ENCODE results near the gene TMEM167B. TPM values are rescaled to one million over a fixed set of nuclear protein-coding genes. Genes with fewer than 3 reads are reported as not detected.

TMEM167B gene
- total RNA-seq, 1 donor from 2014 or later, result 27.1 TPM

DNA sequence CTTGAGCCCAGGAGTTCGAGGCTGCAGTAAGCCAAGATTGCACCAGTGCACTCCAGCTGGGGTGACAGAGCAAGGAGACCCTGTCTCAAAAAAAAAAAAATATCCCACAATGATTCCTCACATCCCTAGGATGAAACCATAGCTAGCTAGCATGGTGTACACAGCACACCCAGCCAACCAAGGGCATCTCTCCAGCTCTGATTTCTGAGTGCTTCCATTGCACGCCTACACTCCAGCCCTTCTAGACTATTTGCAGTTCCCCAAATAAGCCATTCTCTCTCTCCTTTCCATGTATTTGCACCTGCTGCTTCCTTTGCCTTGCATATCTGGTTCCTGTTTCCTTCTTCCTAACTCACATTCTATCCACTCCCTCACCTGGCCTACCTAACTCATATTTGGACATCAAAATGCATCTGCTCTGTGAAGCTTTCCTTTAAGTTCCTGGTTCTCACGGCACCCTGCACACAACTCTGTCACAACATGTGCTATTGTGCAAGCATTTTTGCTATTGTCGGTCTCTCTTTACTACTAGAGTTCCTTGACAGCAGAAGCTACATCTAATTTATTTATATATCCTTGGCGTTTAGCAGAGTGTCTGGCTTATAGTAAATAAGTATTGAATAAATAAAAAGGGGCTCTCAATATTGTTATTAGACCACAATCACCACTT, 21.0 kb downstream of the TMEM167B start:
- Mint-ChIP-seq H3K27ac (no peak overlapping the region), H3K9me3 (ENCODE audit: low read depth) (no peaks in the 10 kb centered on the region), H3K4me3 (ENCODE audit: low read depth) (no peak overlapping the region), H3K27me3 (peaks cover 60% of the 10 kb centered on the region), H3K4me1 (ENCODE audit: low read depth) (peaks cover 20% of the 10 kb centered on the region), H3K36me3 (ENCODE audit: insufficient read depth) (no peaks in the 10 kb centered on the region)
- TF ChIP-seq CTCF (IDR thresholded peaks at IDR 0.05; ENCODE audit: unreplicated experiment), result no peak
- DNase-seq (ENCODE audit: low spot score, unreplicated experiment), result no peak

- Mint-ChIP-seq H3K27ac (no peak overlapping the region), H3K9me3 (ENCODE audit: low read depth) (no peaks in the 10 kb centered on the region), H3K27me3 (peaks cover 58% of the 10 kb centered on the region), H3K4me3 (ENCODE audit: low read depth) (no peak overlapping the region), H3K36me3 (ENCODE audit: insufficient read depth) (no peaks in the 10 kb centered on the region), H3K4me1 (ENCODE audit: low read depth) (peaks cover 20% of the 10 kb centered on the region)
- DNase-seq (ENCODE audit: low spot score, unreplicated experiment), result no peak
- no peak for TF ChIP-seq CTCF (IDR thresholded peaks at IDR 0.05; ENCODE audit: unreplicated experiment)
These were observed 21.6 kb downstream of the TMEM167B start for GRCh38 chr1:109112056-109112651.

DNA sequence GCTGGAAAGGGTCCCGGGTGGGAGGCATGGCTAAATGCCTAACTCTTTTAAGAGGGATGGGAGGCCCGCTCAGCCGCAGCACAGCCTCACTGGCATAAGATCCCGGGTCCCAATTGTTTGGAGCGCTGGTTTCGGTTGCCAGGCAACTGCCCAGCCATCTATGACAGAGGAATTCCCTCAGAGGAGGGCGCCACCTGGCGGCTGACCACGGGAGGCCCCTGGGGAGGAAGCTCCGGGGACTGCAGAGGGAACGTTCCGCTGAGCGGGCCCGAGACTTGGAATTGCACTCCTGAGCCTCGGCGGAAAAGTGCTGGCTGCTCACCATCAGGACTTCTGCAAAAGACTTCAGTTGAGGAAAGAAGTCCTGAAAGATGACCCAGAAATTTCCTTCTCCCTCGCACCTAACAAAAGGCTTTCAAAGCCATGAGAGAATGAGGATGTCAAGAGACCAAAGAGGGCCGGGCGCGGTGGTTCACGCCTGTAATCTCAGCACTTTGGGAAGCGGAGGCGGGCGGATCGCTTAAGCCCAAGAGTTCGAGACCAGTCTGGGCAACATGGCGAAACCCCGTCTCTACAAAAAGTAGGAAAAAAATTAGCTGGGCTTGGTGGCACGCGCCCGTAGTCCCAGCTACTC, 22.2 kb downstream of the TMEM167B start:
- peak; percentile 97 for DNase-seq (ENCODE audit: low spot score, unreplicated experiment)
- Mint-ChIP-seq H3K36me3 (ENCODE audit: insufficient read depth) (no peaks in the 10 kb centered on the region), H3K27ac (peak overlapping the region; percentile 35), H3K9me3 (ENCODE audit: low read depth) (no peaks in the 10 kb centered on the region), H3K4me1 (ENCODE audit: low read depth) (peaks cover 20% of the 10 kb centered on the region), H3K27me3 (peaks cover 56% of the 10 kb centered on the region), H3K4me3 (ENCODE audit: low read depth) (peak overlapping the region; percentile 61)
- TF ChIP-seq CTCF (IDR thresholded peaks at IDR 0.05; ENCODE audit: unreplicated experiment), result no peak

- Mint-ChIP-seq H3K36me3 (ENCODE audit: insufficient read depth) (no peaks in the 10 kb centered on the region), H3K4me3 (ENCODE audit: low read depth) (peak within 1 kb of the TSS; percentile 69), H3K27ac (peak within 1 kb of the TSS; percentile 35), H3K9me3 (ENCODE audit: low read depth) (no peaks in the 10 kb centered on the region), H3K4me1 (ENCODE audit: low read depth) (peaks cover 20% of the 10 kb centered on the region), H3K27me3 (peaks cover 56% of the 10 kb centered on the region)
- no peak for DNase-seq (ENCODE audit: low spot score, unreplicated experiment)
- no peak for TF ChIP-seq CTCF (IDR thresholded peaks at IDR 0.05; ENCODE audit: unreplicated experiment)
These were observed 23.2 kb downstream of the TMEM167B start, which contains the start of gene ELAPOR1 for GRCh38 chr1:109113590-109114341. ELAPOR1 (plus strand) TSS chr1:109114115; CDS start chr1:109114184, 69 bp downstream.

DNA sequence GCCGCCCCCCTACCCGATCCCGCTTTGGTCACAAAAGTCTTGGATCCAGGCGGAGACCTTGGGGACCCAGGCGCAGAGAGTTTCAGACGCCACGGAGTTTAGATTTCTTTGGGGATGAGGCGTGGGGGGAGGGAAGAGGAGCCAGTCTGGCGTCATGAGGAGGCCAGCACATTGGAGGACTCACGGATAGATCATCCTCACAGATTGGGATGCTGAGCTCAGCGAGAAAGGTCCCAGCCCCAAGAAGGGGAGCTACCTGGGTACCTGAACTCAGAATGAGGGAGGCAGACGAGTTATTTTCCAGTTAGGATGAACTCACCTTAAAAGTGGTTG, 23.7 kb downstream of the TMEM167B start:
- no peak for DNase-seq (ENCODE audit: low spot score, unreplicated experiment)
- no peaks in the 10 kb centered on the region for H3K36me3 Mint-ChIP-seq (ENCODE audit: insufficient read depth)
- TF ChIP-seq CTCF (IDR thresholded peaks at IDR 0.05; ENCODE audit: unreplicated experiment), result no peak
- no peaks in the 10 kb centered on the region for H3K9me3 Mint-ChIP-seq (ENCODE audit: low read depth)
- H3K4me3 Mint-ChIP-seq (ENCODE audit: low read depth), result peak overlapping the region; percentile 69
- peaks cover 20% of the 10 kb centered on the region for H3K4me1 Mint-ChIP-seq (ENCODE audit: low read depth)
- H3K27me3 Mint-ChIP-seq, result peaks cover 56% of the 10 kb centered on the region
- no peak overlapping the region for H3K27ac Mint-ChIP-seq

Data from progenitor cell of endocrine pancreas (in vitro differentiated cells).